IMR-90 (cell line): ENCODE measurements around the gene CYS1. TPM values are rescaled to one million over a fixed set of nuclear protein-coding genes. Genes with fewer than 3 reads are reported as not detected.

Experiments
- ATAC-seq: fragments of 200-7000 bp; cut with Tn5 transposase; 2 replicates; pipeline ENCODE4 v1.9.1; 2020; ENCODE audit warnings: low read depth, mild to moderate bottlenecking, moderate library complexity
- BruUV-seq: library from RNA; stranded (reverse); fragments of 400-500 nt; replicated peaks from 2 replicates; lab custom pipeline; 2021; lab: Mats Ljungman, UMichigan
- CTCF ChIA-PET: fragments of 300-600 bp; formaldehyde crosslinking; extraction: SDS; loops from one replicate; lab custom pipeline; 2021; ENCODE audit warnings: antibody characterized with exemption; lab: Yijun Ruan, JAX
- POLR2A ChIA-PET: fragments of 300-600 bp; sonication (Branson Sonifier 250); formaldehyde crosslinking; loops from one replicate; lab custom pipeline; 2022; ENCODE audit warnings: antibody characterized with exemption; ENCODE audit not compliant: unreplicated experiment; lab: Charles Lee
- DNase-seq: peaks from one replicate; pipeline ENCODE4 v3.0.0; 2013
- H2AFZ ChIP-seq: replicated peaks from 2 replicates; pipeline ENCODE3; 2013; ENCODE audit warnings: low read length, mild to moderate bottlenecking; ENCODE audit not compliant: poor library complexity
- H2AK5ac ChIP-seq: 2 replicates; pipeline ENCODE4 v1.6.1; 2013; ENCODE audit warnings: low read depth, low read length, inconsistent platforms
- H2AK9ac ChIP-seq: replicated peaks from 2 replicates; pipeline ENCODE3; 2013; ENCODE audit warnings: mild to moderate bottlenecking, low read depth, low read length, moderate library complexity; ENCODE audit not compliant: poor library complexity
- H2BK120ac ChIP-seq: 2 replicates; pipeline ENCODE4 v1.6.1; 2013; ENCODE audit warnings: low read depth, low read length, inconsistent platforms
- H2BK15ac ChIP-seq: 3 replicates; pipeline ENCODE4 v1.6.1; 2013; ENCODE audit warnings: low read depth, low read length, inconsistent platforms
- H2BK20ac ChIP-seq: 2 replicates; pipeline ENCODE4 v1.6.1; 2013; ENCODE audit warnings: low read depth, mild to moderate bottlenecking, inconsistent platforms, low read length, moderate library complexity
- H2BK5ac ChIP-seq: 2 replicates; pipeline ENCODE4 v1.6.1; 2013; ENCODE audit warnings: mild to moderate bottlenecking, low read depth, low read length, inconsistent platforms; ENCODE audit not compliant: poor library complexity, severe bottlenecking
- H3K14ac ChIP-seq: replicated peaks from 2 replicates; pipeline ENCODE4 v1.6.1; 2013; ENCODE audit warnings: low read depth, low read length, inconsistent platforms
- H3K18ac ChIP-seq: 2 replicates; pipeline ENCODE4 v1.6.1; 2013; ENCODE audit warnings: low read depth, low read length, control low read depth
- H3K23ac ChIP-seq: 2 replicates; pipeline ENCODE4 v1.6.1; 2013; ENCODE audit warnings: low read depth, low read length, inconsistent platforms
- H3K27ac ChIP-seq: 2 replicates; pipeline ENCODE4 v1.5.1; 2013; ENCODE audit warnings: mild to moderate bottlenecking, control low read depth, low read length; ENCODE audit not compliant: insufficient read depth
- H3K27me3 ChIP-seq: 2 replicates; pipeline ENCODE4 v1.6.1; 2013; ENCODE audit warnings: low read length; ENCODE audit not compliant: control insufficient read depth, insufficient read depth
- H3K36me3 ChIP-seq: 2 replicates; pipeline ENCODE4 v1.6.1; 2013; ENCODE audit warnings: low read length, mixed read lengths; ENCODE audit not compliant: control insufficient read depth, insufficient read depth
- H3K4ac ChIP-seq: 2 replicates; pipeline ENCODE4 v1.6.1; 2013; ENCODE audit warnings: low read depth, low read length, inconsistent platforms
- H3K4me1 ChIP-seq: 2 replicates; pipeline ENCODE4 v1.6.1; 2013; ENCODE audit warnings: low read length, mixed read lengths; ENCODE audit not compliant: control insufficient read depth, insufficient read depth
- H3K4me2 ChIP-seq: 2 replicates; pipeline ENCODE4 v1.6.1; 2013; ENCODE audit warnings: low read depth, mild to moderate bottlenecking, control low read depth, low read length, moderate library complexity
- H3K4me3 ChIP-seq: 2 replicates; pipeline ENCODE4 v1.5.1; 2013; ENCODE audit warnings: low read depth, mild to moderate bottlenecking, control low read depth, low read length, moderate library complexity; ENCODE audit not compliant: insufficient read depth
- H3K56ac ChIP-seq: 2 replicates; pipeline ENCODE4 v1.6.1; 2013; ENCODE audit warnings: low read length, inconsistent platforms; ENCODE audit not compliant: insufficient read depth; ENCODE audit errors: extremely low read depth
- H3K79me1 ChIP-seq, 2 experiments: 2 replicates each; pipeline ENCODE4 v1.6.1; 2013; ENCODE audit warnings: low read length in 2 of 2, inconsistent platforms in 1 of 2, low read depth in 1 of 2
- H3K9ac ChIP-seq: 2 replicates; pipeline ENCODE4 v1.6.1; 2013; ENCODE audit warnings: low read depth, low read length, control low read depth
- H3K9me1 ChIP-seq: 2 replicates; pipeline ENCODE4 v1.6.1; 2013; ENCODE audit warnings: low read length, inconsistent platforms; ENCODE audit not compliant: insufficient read depth
- H3K9me3 ChIP-seq: 2 replicates; pipeline ENCODE4 v1.6.1; 2013; ENCODE audit warnings: low read length; ENCODE audit not compliant: control insufficient read depth, insufficient read depth
- H4K20me1 ChIP-seq: 2 replicates; pipeline ENCODE4 v1.6.1; 2013; ENCODE audit warnings: low read length, inconsistent platforms; ENCODE audit not compliant: insufficient read depth
- H4K5ac ChIP-seq: 2 replicates; pipeline ENCODE4 v1.6.1; 2013; ENCODE audit warnings: mild to moderate bottlenecking, low read depth, low read length, control low read depth
- H4K8ac ChIP-seq, 2 experiments: 2 replicates each; pipeline ENCODE4 v1.6.1; 2013; ENCODE audit warnings: low read depth in 2 of 2, low read length in 2 of 2, control low read depth in 1 of 2, inconsistent platforms in 1 of 2
- H4K91ac ChIP-seq: 2 replicates; pipeline ENCODE4 v1.6.1; 2013; ENCODE audit warnings: low read depth, low read length, inconsistent platforms; ENCODE audit not compliant: insufficient read depth
- BHLHE40 ChIP-seq: fragments of 150-350 bp; IDR thresholded peaks from 2 replicates; pipeline ENCODE4 v1.6.1; 2016; ENCODE audit warnings: mild to moderate bottlenecking, low read depth, low read length
- CEBPB ChIP-seq: IDR thresholded peaks from 2 replicates; pipeline ENCODE4 v1.6.1; 2012; ENCODE audit warnings: low read depth, low read length, improper control_type of control experiment
- CHD1 ChIP-seq: IDR thresholded peaks from 2 replicates; pipeline ENCODE4 v1.6.1; 2012; ENCODE audit warnings: low read depth, low read length, improper control_type of control experiment
- FOS ChIP-seq: fragments of 150-350 bp; IDR thresholded peaks from 2 replicates; pipeline ENCODE4 v1.6.1; 2016; ENCODE audit warnings: low read depth, low read length
- MAFK ChIP-seq: IDR thresholded peaks from 2 replicates; pipeline ENCODE4 v1.6.1; 2012; ENCODE audit warnings: low read depth, low read length, improper control_type of control experiment
- MAZ ChIP-seq: IDR thresholded peaks from 2 replicates; pipeline ENCODE4 v1.6.1; 2012; ENCODE audit warnings: low read depth, mild to moderate bottlenecking, low read length, improper control_type of control experiment, moderate library complexity, borderline replicate concordance
- MXI1 ChIP-seq: IDR thresholded peaks from 2 replicates; pipeline ENCODE4 v1.6.1; 2012; ENCODE audit warnings: low read depth, mild to moderate bottlenecking, low read length, moderate library complexity, borderline replicate concordance
- NFE2L2 ChIP-seq: fragments of 150-350 bp; IDR thresholded peaks from 2 replicates; pipeline ENCODE4 v1.6.1; 2016; ENCODE audit warnings: low read depth, mild to moderate bottlenecking, low read length
- POLR2A ChIP-seq: IDR thresholded peaks from 2 replicates; pipeline ENCODE4 v1.6.1; 2012; ENCODE audit warnings: mild to moderate bottlenecking, low read depth, low read length
- RAD21 ChIP-seq: IDR thresholded peaks from 2 replicates; pipeline ENCODE4 v1.6.1; 2012; ENCODE audit warnings: low read length, improper control_type of control experiment
- RCOR1 ChIP-seq: IDR thresholded peaks from 2 replicates; pipeline ENCODE4 v1.6.1; 2012; ENCODE audit warnings: mild to moderate bottlenecking, low read length, improper control_type of control experiment; ENCODE audit not compliant: insufficient replicate concordance
- RFX5 ChIP-seq: IDR thresholded peaks from 2 replicates; pipeline ENCODE4 v1.8.0; 2012; ENCODE audit warnings: low read depth, mild to moderate bottlenecking, low read length, moderate library complexity
- SMC3 ChIP-seq: fragments of 150-350 bp; IDR thresholded peaks from 2 replicates; pipeline ENCODE4 v1.6.1; 2016; ENCODE audit warnings: low read depth, mild to moderate bottlenecking, antibody characterized with exemption, low read length, moderate library complexity
- WGBS, 2 experiments: methylation state at CpG; one replicate each; pipeline versions ENCODE4 v1.1.5 to v1.1.7; 2013; ENCODE audit warnings: missing lambda C conversion rate in 2 of 2; ENCODE audit not compliant: insufficient read length in 1 of 2; ENCODE audit errors: extremely low coverage in 2 of 2; 5-methylcytosine and 5-hydroxymethylcytosine counted together
- dilution Hi-C: fragments of 300-500 bp; cut with HindIII; formaldehyde crosslinking; loops from one replicate; pipeline ENCODE4 v1.14.3; 2018; ENCODE audit warnings: low sequenced_read_pairs; ENCODE audit not compliant: unreplicated experiment
- in situ Hi-C: fragments of 300-500 bp; cut with MboI; formaldehyde crosslinking; loops from 3 replicates; pipeline ENCODE4 v1.14.3; 2019; ENCODE audit warnings: low sequenced_read_pairs, inconsistent platforms, mixed read lengths
- intact Hi-C: fragments of 100-400 bp; cut with micrococcal nuclease; formaldehyde crosslinking; loops from 2 replicates; pipeline ENCODE4 v1.10.0; 2022
- polyA plus RNA-seq, 3 experiments: library from polyadenylated mRNA; depleted of rRNA; stranded (reverse); fragments of >200 nt; gene quantifications; 2 replicates each; pipeline ENCODE4 v1.2.3, GENCODE V29; 2012; ENCODE audit warnings: low replicate concordance in 1 of 3
- total RNA-seq: library from RNA; depleted of rRNA; stranded (reverse); fragments of >200 nt; gene quantifications from 2 replicates; pipeline ENCODE4 v1.2.3, GENCODE V29; 2012
- TF ChIP-seq, protein P1 (sequence below): fragments of 150-350 bp; IDR thresholded peaks from 2 replicates; pipeline ENCODE4 v1.6.1; 2017; ENCODE audit warnings: mild to moderate bottlenecking, antibody characterized with exemption, low read length, low read depth
- TF ChIP-seq, protein P2 (sequence below): conservative IDR thresholded peaks from 2 replicates; pipeline ENCODE4 v1.5.1; 2012; ENCODE audit warnings: mild to moderate bottlenecking, low read depth, low read length, improper control_type of control experiment
- TF ChIP-seq, protein P3 (sequence below): fragments of 150-350 bp; IDR thresholded peaks from 2 replicates; pipeline ENCODE4 v1.6.1; 2016; ENCODE audit warnings: low read depth, mild to moderate bottlenecking, low read length, moderate library complexity, borderline replicate concordance

CYS1 gene
- total and polyA plus RNA-seq, 2 of the 4 experiments (the other 2 are of a cell fraction), result under 0.01 to 0.12 TPM

DNA sequence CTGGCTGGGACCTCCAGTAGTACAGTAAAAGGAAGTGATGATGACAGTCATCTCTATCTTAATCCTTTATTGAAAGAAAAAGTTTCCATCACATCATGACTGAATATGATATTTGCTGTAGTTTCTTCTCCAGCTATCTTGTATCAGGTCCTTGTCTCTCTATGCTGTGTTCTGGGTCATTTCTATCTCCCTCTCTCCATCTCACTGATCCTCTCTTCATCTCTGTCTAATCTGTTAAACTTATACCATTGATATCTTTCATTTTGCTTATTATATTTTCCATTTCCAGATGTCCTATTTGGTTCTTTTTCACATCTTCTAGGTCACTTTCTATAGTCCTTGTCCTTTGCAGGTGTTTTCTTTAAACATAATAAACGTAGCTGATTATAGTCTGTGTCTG lies 12.3 kb downstream of the CYS1 start:
- dilution Hi-C loops (no loop called here), intact Hi-C loops (no loop called here), in situ Hi-C loops (no loop called here)
- Histone ChIP-seq H3K4me2 (no peak overlapping the region), H3K36me3 (no peaks in the 10 kb centered on the region), H4K5ac (no peak overlapping the region), H4K91ac (no peak overlapping the region), H2BK5ac (no peak overlapping the region), H3K27me3 (peaks cover 2% of the 10 kb centered on the region), H2BK20ac (no peak overlapping the region), H2BK15ac (no peak overlapping the region), H2AK5ac (no peak overlapping the region), H3K4me3 (no peak overlapping the region), H4K20me1 (peaks cover 2% of the 10 kb centered on the region; the same call in 1 of the 2 replicates), H3K4me1 (no peaks in the 10 kb centered on the region), H2BK120ac (no peak overlapping the region), H2AFZ (no peak overlapping the region), H3K18ac (no peak overlapping the region), H3K9ac (no peak overlapping the region), H3K14ac (no peak overlapping the region), H3K79me1 (no peaks in the 10 kb centered on the region), H2AK9ac (no peak overlapping the region), H4K8ac (no peak overlapping the region), H3K9me1 (no peaks in the 10 kb centered on the region; the same call in 1 of the 2 replicates), H3K56ac (no peak overlapping the region), H3K23ac (no peak overlapping the region), H3K27ac (no peak overlapping the region), H3K9me3 (peaks cover 2% of the 10 kb centered on the region; the same call in 1 of the 2 replicates), H3K4ac (no peak overlapping the region)
- WGBS, 2 experiments, result no CpG with 5 or more reads among the region's 1 CpG
- DNase-seq (no peak), ATAC-seq (no peak)
- BruUV-seq, result no TSS peak
- TF ChIP-seq CHD1 (no peak), MAFK (no peak), BHLHE40 (no peak), FOS (no peak), SMC3 (no peak), RCOR1 (no peak), NFE2L2 (no peak), POLR2A (no peak), CEBPB (no peak), RFX5 (no peak), MXI1 (no peak), MAZ (no peak), RAD21 (no peak)
- TF ChIP-seq, protein P1, sequence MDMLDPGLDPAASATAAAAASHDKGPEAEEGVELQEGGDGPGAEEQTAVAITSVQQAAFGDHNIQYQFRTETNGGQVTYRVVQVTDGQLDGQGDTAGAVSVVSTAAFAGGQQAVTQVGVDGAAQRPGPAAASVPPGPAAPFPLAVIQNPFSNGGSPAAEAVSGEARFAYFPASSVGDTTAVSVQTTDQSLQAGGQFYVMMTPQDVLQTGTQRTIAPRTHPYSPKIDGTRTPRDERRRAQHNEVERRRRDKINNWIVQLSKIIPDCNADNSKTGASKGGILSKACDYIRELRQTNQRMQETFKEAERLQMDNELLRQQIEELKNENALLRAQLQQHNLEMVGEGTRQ, result no peak
- TF ChIP-seq, protein P2, sequence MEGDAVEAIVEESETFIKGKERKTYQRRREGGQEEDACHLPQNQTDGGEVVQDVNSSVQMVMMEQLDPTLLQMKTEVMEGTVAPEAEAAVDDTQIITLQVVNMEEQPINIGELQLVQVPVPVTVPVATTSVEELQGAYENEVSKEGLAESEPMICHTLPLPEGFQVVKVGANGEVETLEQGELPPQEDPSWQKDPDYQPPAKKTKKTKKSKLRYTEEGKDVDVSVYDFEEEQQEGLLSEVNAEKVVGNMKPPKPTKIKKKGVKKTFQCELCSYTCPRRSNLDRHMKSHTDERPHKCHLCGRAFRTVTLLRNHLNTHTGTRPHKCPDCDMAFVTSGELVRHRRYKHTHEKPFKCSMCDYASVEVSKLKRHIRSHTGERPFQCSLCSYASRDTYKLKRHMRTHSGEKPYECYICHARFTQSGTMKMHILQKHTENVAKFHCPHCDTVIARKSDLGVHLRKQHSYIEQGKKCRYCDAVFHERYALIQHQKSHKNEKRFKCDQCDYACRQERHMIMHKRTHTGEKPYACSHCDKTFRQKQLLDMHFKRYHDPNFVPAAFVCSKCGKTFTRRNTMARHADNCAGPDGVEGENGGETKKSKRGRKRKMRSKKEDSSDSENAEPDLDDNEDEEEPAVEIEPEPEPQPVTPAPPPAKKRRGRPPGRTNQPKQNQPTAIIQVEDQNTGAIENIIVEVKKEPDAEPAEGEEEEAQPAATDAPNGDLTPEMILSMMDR, result no peak
- TF ChIP-seq, protein P3, sequence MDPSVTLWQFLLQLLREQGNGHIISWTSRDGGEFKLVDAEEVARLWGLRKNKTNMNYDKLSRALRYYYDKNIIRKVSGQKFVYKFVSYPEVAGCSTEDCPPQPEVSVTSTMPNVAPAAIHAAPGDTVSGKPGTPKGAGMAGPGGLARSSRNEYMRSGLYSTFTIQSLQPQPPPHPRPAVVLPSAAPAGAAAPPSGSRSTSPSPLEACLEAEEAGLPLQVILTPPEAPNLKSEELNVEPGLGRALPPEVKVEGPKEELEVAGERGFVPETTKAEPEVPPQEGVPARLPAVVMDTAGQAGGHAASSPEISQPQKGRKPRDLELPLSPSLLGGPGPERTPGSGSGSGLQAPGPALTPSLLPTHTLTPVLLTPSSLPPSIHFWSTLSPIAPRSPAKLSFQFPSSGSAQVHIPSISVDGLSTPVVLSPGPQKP, result no peak
- ChIA-PET CTCF (interaction anchor here (0.7 to 1.0 kb wide), 3 partner anchors 341 to 475 kb away, joined by 3 to 4 read pairs (median 3); no protein-coding TSS in a partner anchor), POLR2A (no interaction called here)
